Measurements from ENCODE around the gene FAM89B.

The FAM89B gene

DNA sequence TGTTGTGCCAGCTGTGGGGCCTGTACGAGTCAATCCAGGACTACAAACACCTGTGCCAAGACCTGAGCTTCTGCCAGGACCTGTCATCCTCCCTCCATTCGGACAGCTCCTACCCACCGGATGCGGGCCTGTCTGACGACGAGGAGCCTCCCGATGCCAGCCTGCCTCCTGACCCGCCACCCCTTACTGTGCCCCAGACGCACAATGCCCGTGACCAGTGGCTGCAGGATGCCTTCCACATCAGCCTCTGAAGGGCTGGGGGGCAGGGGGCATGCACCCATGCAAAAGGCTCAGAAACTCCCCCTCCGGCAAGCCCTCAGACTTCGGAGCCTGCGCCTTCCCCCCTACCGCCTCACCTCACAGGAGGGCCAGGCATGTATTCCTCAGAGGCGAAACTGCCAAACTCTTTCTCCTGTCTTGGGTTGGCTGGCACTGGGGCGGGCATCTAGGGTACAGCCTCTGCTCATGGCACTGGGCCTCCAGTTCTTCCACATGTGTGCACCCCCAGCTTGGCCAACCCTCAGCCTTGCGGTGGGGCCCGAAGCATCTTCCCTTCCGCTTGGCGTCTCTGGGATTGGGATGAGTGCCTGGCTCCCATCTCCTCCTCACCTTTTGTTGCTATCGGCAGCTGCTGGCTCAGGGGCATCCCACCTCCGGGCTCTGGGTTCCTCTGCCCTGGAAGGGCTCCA lies 1.2 kb downstream of the FAM89B start:
- no peak for DNase-seq (ENCODE audit: low read depth in 3 of 3)

DNA sequence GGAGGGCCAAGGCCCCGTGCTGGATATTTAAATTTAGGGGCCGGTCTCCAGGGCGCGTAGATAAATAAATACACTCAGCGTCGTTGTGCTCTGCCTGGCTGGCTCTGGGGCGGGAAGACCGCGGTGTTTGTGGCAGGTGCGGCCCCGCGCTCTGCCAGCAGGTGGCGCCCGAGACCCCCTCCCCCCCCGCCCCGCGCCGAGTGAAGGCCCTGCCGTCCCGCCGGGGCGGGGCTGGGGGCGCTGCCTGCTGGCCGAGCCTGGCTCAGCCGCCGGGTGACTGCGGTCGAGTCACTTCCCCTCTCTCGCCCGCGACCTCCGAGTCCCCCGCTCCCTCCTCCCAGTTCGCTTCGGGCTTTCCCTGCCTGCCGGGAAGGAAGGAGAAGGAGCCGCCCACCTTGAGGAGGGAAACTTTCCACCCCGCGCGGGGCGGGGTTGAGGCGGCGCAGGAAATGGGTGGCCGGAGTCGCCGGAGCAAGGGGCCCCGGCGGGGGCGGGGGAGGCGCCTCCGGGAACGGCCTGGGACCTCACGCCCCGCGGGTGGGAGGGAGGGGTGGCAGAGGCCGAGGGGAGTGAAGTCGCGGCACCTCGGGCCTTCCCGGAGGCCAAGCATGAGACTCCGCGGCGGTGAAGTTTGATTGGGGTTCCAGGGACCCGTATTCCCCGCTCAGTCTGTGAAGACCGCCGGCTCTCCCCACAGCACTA lies 1.9 kb downstream of the FAM89B start:
- DNase-seq (ENCODE audit: low read depth in 3 of 3): peak; percentile 85 to 88 (median 88)

DNA sequence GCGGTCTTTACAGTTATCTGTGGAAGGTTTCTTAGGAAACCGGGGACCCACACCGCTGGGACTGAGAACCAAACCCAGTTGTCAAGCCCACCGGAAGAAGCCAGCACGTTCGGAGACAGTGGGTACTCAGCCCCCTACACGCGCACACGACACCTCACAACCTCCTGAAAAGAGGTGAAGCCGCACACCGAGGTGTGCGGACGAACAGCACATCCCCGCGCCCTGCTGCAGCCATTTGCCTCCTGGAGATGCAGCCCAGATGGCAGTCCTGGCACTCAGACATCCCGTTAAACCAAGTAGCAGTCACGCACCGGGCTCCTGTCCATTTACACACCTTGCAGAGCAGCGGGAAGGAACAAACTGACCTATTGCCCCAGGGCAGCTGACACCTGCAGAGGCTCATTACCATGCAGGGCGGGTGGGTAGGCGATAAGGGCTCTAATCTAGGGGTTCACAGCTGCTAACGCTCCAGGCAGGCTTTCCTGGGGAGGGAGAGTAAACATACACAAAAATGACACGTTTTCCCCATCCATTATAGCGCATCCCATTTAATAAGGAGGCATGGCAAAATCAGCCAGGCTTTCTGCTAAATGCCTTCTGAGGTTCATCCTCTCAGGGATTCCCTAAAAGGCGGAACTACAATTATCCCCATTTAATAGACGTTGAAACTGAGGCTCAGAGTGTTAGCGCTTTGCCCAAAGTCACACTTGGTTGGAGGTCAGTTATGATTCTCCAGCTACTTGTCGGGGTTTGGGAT lies 2.7 kb downstream of the FAM89B start:
- no peak for DNase-seq (ENCODE audit: low read depth in 3 of 3)

DNA sequence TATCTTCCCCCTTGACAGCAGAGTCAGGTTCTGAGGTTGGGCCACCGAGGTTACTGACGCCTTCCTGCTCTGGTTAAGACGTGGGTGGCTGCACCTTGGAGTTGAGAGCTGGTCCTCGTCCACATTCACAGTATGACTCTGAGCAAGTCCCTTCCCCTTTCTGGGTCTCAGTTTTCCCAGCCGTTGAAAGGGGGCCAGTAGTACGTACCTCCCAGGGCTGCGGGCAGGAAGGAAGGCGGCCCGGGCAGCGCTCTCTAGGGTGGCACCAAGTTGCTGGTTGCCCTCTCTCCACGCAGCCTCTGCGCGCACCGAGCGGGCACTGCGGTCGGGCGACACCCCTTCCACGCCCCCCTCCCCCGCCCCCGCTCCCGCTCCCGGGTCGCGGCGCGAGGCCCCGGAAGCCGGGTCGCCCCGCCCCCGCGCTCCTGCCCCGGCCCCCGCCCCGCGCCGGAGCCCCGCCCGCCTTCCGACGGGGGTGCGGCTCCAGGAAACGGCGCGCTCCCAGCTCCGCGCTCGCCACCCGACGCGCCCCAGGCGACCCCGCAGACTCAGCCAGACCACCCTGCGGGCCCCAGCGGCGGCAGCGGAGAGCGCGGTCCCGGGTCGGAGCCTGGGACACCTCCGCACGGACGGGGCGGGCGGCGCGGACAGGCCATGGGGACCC lies 3.4 kb downstream of the FAM89B start, which contains the start of gene EHBP1L1:
Gene EHBP1L1 (plus strand): TSS at position 486 of the 664 bp plus-strand sequence. CDS start 250 bp downstream, outside the sequence.
- peak in 2 of 3 donors; percentile 62 to 76 for DNase-seq (ENCODE audit: low read depth in 3 of 3)

DNA sequence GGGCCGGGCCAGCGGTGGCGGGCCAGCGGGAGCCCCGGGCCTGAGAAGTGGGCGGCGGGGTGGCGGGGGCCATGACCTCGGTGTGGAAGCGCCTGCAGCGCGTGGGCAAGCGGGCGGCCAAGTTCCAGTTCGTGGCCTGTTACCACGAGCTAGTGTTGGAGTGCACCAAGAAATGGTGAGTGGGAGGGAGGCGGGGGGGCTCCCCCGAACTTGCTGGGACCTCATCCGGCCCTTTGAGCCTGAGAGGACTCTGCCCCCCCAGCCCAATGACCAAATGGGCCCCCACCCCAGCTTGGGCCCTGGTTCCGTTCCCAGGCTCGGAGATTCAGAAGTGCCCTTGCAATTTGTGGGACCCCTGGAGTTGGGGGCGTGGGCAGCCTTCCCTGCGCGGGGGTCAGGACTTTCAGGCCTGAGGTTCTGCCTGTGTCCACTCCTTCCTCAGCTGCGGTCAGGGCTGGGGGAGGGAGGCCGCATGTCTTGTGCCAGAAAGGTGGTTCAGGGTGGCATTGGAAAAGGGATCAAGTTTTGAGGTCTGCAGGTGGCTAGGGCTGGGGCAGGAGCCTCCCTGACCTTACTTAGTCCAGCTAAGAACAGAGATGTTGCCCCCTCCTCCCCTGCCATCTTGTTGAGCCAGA lies 4.0 kb downstream of the FAM89B start:
- no peak for DNase-seq (ENCODE audit: low read depth in 3 of 3)

DNA sequence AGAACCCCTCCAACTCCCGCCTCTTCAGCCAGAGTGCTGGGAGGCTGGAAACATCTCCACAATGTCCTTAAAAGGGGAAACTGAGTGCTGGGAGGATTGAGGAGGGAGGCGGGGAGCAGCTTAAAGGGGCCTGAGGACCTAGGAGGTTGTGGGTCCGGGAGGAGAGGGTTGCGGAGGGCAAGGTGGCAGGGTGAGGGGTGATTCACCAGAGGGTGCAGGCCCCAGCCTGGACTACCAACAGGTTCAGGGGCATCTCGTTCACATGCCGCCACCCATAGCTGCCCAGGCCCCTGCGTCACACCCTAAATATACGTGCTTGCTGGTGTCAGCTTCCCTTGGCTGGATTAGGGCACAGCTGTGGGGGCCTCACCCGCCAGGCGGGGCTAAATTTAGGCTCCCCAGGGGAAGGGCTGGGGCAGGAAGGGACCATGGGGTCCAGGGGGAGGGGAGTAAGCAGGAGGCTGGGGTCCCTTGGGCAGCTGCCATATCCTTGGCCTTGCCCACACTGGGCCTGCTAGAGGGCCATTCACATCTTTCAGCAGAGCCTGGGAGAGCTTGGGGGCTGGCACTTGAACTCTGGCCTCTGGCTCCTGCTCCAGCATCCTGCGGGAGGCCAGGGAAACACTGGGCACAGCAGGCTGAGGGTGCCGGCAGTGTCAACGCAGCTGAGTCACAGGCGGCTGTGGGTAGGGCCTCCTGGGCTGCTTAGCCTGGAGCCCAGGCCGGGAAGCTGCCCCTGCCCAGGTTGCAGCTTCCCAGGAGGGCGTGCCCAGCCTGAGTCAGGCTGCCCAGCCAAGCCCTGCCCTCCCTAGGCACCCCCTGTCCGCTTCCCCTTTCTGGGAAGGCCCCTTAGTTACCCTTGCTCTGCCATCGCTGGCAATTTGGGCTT lies 4.8 kb downstream of the FAM89B start:
- DNase-seq (ENCODE audit: low read depth in 3 of 3): no peak

DNA sequence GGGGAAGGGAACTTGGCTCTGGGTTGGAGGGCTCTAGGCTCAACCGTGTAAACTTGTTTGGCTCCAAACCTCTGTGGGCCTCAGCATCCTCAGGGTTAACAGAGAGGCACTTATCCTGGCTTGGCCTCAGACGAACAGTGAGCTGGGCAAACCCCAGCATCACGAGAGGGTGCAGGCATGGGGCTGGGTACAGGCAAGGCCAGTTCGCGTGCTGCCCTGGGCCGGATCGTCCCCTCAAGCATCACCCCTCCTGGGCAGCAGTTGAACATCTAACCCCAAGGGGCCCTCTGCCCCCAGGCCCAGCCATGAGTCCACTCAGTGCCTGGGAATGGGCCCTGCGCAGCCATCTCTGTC lies 5.4 kb downstream of the FAM89B start:
- no peak for DNase-seq (ENCODE audit: low read depth in 3 of 3)

DNA sequence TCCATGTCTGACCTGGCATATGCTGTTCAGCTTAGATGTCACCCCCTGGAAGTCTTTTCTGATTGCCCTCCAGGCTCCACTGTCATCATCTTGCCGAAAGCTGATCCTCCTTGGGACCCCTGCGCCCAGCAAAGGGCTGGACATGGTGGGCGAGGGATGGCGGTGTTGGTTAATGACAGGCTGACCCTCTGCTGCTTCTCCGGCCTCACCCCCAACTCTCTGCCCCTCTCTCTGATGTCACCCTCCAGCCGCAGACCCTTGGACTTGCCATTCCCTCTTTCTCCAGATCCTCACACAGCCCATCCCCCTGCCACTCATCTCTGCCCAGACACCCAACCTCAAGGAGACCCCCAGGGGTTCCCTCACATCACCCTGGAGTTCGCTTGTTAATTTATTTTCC lies 5.8 kb downstream of the FAM89B start:
- no peak for DNase-seq (ENCODE audit: low read depth in 3 of 3)

DNA sequence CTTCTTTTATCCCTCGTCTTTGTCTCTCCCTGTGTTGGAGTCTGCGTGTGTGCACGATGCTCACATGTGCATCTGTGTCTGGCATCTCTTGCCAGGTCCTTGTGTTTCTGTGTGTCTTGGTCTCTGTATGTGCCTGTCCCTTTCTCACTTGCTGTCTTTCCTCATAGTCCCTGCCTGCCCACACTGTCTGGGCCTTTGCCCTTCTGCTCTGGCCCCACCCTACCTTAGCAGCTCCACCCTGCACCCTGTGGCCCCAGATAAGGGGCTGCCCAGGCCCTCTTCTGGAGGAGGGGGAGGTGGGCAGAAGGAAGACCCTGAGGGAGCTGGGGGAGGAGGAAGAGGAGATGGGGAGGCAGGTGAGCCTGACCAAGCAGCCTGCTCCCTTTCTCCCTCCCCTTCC lies 6.3 kb downstream of the FAM89B start:
- no peak for DNase-seq (ENCODE audit: low read depth in 3 of 3)

DNA sequence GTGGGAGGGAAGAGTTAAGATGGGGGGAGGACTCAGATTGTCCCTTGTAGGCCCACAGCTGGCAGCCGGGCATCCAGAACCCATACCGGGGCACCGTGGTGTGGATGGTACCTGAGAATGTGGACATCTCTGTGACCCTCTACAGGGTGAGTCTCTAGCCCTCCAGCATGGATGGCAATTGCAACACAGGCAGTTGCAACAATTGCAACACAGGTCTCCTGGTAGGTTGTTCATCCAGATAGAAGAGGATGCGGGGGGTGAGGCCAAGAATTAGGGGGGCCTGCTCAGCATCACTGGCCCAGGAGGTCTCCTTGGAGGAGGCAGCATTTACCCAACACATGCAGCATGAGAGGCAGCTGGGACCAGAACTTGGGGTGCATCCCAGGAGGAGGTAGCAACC lies 7.0 kb downstream of the FAM89B start:
- no peak for DNase-seq (ENCODE audit: low read depth in 3 of 3)

DNA sequence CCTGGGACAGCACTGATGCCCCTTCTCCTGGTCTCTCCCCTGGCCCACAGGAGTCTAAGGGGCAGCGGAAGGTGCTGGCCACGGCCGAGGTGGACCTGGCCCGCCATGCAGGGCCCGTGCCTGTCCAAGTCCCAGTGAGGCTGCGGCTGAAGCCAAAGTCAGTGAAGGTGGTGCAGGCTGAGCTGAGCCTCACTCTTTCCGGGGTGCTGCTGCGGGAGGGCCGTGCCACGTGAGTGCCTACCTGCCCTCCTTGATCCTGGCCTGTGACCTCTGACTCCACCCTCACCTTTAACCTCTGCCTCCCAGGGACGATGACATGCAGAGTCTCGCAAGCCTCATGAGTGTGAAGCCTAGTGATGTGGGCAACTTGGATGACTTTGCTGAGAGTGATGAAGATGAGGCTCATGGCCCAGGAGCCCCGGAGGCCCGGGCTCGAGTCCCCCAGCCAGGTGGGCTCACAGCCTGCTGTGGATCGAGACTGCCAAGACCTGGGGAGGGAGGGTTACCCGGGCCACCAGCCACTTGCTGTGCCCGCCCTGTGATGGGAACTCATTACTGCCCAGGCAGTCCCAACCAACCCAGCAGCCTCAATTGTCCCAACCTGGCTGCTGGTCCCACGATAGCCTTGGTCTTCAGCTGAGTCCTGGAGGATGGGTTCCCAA lies 7.8 kb downstream of the FAM89B start:
- DNase-seq (ENCODE audit: low read depth in 3 of 3): no peak

DNA sequence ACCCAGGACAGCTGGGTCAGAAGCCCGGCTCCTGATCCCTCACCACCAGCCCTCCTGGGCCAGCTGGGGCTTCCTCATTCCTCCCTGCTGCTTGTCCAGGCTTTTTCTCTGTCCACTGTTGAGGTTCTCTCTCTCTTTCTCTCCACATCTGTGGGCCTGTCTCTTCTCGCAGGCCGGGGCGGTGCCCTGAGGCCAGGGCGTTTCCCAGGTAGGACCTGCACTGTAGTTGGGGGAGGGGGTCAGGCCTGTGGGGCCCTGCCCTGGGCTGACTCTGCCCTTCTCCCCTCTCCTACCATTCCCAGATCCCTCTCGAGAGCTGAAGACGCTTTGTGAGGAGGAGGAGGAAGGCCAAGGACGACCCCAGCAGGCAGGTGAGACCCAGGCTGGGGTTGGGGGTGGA lies 8.4 kb downstream of the FAM89B start:
- DNase-seq (ENCODE audit: low read depth in 3 of 3): no peak

DNA sequence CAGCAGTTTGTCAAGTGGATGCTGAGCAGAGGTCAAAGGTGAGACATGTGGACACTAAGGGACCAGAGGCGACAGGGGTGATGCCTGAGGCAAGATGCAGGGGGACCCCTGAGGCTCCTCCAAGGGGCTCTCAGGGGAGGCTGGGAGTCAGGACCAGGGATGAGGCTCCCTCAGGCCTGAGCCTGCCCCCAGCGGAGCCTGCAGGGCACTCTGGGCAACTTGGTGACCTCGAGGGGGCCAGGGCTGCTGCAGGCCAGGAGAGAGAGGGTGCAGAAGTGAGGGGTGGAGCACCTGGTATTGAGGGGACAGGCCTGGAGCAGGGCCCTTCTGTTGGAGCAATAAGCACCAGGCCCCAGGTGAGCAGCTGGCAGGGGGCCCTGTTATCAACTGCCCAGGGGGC lies 9.6 kb downstream of the FAM89B start:
- no peak for DNase-seq (ENCODE audit: low read depth in 3 of 3)

DNA sequence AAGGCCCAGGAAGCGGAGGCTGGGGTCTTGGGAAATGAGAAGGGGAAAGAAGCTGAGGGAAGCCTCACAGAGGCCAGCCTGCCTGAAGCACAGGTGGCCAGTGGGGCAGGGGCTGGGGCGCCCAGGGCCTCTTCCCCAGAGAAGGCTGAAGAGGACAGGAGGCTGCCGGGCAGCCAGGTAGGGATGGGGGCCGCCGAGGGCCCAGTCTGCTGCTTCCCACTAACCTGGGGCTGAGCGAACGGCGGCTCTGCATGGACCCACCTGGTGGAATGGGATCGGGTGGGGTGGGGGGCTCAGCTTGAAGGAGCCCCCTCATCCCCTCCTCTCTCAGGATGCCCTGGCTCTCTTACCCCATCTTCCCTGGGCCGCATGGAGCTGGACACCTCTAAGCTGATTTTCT lies 11.3 kb downstream of the FAM89B start:
- no peak for DNase-seq (ENCODE audit: low read depth in 3 of 3)

DNA sequence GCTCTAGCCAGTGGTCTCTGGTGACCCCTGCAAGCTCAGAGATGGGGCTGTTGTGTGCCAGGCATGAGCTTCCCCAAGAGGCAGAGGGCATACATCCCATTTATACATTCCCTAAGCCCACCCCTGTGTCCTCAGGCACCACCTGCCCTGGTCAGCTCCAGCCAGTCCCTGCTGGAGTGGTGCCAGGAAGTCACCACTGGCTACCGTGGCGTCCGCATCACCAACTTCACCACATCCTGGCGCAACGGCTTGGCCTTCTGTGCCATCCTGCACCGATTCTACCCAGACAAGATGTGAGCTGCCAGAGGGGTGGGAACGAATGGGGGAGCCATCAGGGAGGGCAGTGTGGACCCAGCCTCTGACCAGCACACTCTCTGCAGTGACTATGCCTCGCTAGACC lies 11.8 kb downstream of the FAM89B start:
- no peak for DNase-seq (ENCODE audit: low read depth in 3 of 3)

DNA sequence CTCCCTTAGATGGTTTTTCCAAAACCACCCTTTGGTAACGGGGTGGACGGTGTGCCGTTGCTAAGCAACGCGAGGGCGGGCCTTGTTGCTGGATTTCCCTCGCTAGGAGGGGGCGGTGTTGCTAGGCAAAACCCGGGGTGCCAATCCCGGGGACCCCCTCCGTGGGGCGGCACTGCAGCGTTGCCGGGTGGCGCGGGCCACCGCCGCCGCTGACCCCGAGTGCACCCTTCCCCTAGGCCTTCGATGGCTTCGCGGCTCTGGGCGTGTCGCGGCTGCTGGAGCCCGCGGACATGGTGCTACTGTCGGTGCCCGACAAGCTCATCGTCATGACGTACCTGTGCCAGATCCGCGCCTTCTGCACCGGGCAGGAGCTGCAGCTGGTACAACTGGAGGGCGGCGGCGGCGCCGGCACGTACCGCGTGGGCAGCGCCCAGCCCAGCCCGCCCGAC lies 12.4 kb downstream of the FAM89B start:
- DNase-seq (ENCODE audit: low read depth in 3 of 3): no peak

DNA sequence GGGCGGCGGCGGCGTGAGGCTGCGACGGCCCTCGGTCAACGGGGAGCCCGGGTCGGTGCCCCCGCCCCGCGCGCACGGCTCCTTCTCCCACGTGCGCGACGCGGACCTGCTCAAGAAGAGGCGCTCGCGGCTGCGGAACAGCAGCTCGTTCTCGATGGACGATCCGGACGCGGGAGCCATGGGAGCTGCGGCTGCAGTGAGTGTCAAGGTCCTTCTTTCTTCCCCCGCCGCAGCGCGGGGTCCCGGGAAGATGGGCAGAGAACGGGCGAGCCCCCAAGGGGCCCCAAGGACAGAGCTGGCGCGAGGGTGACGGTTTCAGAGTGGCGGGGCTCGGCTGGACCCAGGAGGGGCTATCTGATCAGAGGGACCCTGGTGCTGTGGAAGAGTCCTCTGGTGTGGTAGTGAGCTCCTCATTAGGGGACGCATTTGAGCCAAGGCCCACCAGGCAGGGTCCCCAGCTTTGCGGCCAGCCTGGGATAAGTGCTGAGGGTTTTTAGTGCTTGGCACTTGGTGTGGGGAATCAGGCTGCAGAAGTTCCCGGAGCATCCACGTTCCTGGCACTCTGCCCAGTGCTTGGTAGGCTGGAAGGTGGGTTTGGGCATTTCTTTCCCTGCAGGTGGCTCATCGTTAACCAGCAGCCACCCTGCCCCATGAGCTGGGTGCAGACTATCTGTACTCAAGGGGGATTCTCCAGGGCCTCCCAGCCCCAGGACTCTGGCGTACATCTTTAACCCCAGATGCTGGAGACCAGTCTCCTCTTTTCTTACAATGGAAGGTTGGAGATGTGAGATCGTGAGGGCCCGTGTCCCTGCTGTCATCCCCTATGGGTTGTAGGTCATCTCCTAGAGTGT lies 13.3 kb downstream of the FAM89B start:
- DNase-seq (ENCODE audit: low read depth in 3 of 3): no peak

DNA sequence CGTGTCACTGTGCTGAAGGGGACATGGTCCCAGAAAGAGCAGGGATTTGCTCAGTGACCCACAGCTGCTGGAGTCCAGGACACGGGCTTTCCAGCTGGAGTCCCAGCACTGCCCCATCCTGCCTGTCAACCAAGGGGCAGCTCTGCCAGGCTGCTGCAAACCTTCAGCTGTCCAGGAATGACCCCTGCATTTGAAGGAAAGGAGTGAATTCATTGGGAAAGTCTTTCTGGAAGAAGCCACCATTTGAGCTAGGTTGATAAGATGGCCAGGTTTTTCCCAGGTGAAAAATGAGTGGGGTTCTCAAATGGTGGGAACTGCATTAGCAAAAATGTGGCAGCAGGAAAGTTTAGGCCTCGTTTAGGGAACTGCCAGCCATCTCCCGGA lies 13.9 kb downstream of the FAM89B start:
- no peak for DNase-seq (ENCODE audit: low read depth in 3 of 3)

DNA sequence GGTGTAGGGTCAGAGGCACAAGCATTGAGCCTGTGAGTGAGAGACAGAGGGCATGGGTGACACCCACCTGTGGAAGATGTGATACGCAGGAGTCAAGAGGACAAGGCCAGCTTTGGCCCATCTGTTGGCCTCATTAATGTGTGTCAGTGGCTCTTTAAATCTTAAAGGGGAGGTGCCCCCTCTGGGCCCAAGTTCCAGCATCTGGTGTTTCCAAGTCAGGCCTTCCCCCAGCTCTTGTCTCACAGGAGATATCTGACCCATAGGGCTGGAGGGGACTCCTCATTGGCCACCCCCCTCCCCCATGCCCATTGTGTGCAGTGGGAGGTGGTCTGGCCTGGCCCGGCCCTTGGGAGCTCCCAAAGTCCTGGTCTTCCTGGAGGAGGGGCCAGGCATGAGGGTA lies 14.3 kb downstream of the FAM89B start:
- no peak for DNase-seq (ENCODE audit: low read depth in 3 of 3)

All from stimulated activated CD4-positive, alpha-beta T cell treated with anti-CD3 and anti-CD28 coated beads, TNF-alpha, amount 100 ng/mL, for 48 hours (primary cell).